ENCODE data around the gene ZNHIT2.
"Not testable (repeated sequence)": the region's sequence is repeated elsewhere in the genome, so short reads cannot be mapped to it uniquely, and the experiment has no call there.

The ZNHIT2 gene

GRCh38 chr11:65117206-65118096 is at the start of gene ZNHIT2:
ZNHIT2 (minus strand) TSS chr11:65117701; CDS start chr11:65117653, 48 bp downstream.
- peak; percentile 61 to 62 for ATAC-seq

DNA sequence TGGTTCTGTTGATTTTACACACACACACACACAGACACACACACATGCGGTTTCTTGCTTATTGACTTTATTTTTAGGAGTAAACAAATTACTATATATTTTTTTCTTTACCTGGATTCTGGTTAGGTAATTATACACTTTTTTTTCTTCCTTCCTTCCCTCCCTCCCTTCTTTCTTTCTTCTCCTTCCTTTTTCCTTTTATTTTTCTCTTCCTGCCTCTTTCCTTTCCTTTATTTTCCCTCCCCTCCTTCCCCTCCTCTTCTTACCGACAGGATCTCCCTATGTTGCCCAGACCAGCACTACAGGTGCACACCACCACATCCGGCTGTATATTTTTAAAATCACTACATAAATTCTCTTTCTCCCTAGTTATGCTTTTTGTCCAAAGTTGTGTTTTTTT is 49.4 kb upstream of the ZNHIT2 start:
- no peak for ATAC-seq

- ATAC-seq, result no peak
These were observed 48.2 kb upstream of the ZNHIT2 start for GRCh38 chr11:65165410-65166317.

DNA sequence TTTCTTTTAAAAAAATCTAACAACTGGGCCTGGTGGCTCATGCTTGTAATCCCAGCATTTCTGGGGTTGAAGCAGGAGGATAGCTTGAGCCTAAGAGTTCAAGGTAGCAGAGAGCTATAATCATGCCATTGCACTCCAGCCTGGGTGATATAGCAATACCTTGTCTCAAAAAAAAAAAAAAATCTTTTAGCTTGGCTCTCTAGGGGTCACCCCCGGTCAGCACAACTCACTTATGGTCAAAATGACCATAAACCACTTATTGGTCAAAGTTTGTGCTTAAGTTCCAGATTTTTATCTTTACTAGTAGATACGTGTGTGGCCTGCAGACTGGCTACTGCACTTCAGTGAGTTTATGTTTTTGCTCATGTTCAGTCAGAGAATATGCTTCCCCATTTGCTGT is 46.2 kb upstream of the ZNHIT2 start:
- ATAC-seq, result no peak

DNA sequence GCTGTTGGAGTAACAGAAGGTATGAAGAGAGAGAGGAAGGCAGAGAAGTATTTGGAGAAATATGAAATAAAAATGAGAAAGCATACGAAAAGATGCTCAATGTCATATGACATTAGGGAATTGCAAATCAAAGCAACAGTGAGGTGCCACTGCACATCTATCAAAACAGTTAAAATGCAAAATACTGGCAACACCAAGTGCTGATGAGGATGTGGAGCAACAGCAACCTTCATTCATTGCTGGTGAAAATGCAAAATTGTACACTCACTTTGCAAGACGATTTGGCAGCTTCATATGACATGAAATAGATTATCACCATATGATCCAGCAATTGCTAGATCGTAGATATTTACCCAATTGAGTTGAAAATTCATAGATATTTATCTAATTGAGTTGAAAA is 43.1 kb upstream of the ZNHIT2 start:
- ATAC-seq, result no peak

- ATAC-seq, result peak in 1 of 2 donors; percentile 55
These were observed 41.5 kb upstream of the ZNHIT2 start for GRCh38 chr11:65159012-65159411.

DNA sequence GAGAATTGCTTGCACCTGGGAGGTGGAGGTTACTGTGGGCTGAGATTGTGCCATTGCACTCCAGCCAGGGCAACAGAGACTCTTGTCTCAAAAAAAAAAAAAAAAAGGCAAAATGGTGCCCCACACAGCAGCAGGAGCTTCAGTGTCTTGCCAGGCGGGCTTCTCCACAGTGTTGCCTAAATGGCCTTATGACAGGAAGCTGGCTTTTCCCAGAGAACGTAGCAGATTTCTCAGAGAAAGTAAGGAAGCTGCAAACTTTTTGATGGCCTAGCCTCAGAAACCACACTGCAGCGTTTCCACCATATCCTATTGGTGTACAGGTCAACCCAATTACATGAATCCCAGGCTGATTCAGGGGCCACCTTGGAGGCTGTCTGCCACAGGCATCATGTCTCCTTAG is 39.8 kb upstream of the ZNHIT2 start:
- no peak for ATAC-seq

DNA sequence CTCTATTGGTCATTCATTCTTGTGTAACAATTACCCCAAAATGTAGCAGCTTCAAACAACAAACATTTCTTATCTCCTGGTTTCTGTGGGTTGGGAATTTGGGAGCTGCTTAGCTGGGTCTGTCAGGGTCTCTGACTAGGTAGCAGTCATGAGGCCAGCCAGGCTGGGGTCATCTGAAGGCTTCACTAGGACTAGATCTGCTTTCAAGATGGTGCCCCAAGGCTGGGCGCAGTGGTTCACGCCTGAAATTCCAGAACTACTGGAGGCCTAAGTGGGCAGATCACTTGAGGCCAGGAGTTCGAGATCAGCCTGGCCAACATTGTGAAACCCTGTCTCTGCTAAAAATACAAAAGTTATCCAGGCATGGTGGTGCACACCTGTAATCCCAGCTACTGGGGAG is 39.4 kb upstream of the ZNHIT2 start:
- no peak for ATAC-seq

DNA sequence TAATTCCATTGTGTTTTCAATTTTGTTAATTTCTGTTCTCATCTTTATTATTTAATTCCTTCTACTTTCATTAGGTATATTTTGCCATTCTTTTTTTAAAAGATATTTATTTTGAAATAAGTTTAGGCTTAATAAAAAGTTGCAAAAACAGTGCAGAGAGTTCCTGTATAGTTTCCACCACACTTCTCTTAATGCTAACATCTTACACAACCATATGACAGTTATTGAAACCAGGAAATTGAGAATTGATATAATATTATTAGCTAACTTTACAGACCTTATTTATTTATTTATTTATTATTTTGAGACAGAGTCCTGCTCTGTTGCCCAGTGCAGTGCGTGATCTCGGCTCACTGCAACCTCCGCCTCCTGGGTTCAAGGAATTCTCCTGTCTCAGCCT is 38.8 kb upstream of the ZNHIT2 start:
- ATAC-seq, result no peak

DNA sequence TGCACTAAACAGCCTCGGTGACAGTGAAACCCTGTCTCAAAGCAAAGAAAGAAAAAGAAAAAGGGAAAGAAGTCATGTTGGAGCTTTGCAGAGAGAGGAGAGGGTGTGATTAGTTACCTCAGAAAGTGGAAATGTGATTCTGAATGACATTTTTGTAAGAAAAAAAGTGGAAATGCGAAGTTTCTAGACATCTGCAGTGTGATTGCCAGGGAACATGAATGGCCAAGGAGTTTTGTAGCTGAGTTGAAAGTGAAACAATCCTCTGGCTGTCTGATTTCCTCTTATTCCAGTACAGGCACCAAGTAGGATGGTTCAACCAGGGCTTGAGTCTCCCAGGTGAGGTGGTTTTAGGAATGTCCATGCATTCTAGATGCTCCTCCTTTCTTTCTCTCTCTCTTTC is 34.6 kb upstream of the ZNHIT2 start:
- no peak for ATAC-seq

DNA sequence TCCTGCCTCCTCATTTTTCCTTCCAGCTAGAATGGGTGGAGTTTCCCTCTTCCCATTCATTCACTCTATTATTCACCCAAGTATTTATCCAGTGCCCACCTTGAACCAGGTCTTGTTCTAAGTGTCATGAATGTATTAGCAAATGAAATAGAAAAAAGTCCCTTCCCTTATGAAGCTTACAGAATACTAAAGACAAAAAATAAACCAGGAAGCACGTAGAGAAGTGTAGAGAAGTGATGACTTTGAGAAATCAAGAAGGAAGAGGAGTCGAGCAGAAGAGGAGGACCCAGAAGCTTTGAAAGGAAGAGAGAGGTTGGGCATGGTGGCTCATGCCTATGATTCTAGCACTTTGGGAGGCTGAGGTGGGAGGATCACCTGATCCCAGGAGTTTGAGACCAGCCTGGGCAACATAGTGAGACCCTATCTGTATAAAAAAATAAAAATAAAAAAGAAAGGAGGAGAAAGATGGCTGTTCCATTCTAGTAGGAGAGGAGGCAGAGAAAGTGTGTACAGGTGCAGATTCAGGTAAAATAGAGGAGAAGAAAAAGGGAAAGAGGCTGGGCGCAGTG is 33.9 kb upstream of the ZNHIT2 start:
- no peak for ATAC-seq

GRCh38 chr11:65150509-65151299 is 33.2 kb upstream of the ZNHIT2 start:
- peak; percentile 56 to 76 for ATAC-seq

- not testable (repeated sequence) for ATAC-seq
These were observed 32.6 kb upstream of the ZNHIT2 start for GRCh38 chr11:65150131-65150508.

GRCh38 chr11:65148657-65149056 is 31.2 kb upstream of the ZNHIT2 start:
- ATAC-seq, result no peak

GRCh38 chr11:65147352-65148075 is 30.0 kb upstream of the ZNHIT2 start:
- ATAC-seq, result no peak

GRCh38 chr11:65141896-65142494 is 24.5 kb upstream of the ZNHIT2 start:
- no peak for ATAC-seq

- no peak for ATAC-seq
These were observed 19.1 kb upstream of the ZNHIT2 start for GRCh38 chr11:65136515-65137096.

- ATAC-seq, result no peak
These were observed 18.2 kb upstream of the ZNHIT2 start for GRCh38 chr11:65135633-65136145.

- peak; percentile 87 to 90 for ATAC-seq
These were observed 17.6 kb upstream of the ZNHIT2 start for GRCh38 chr11:65134952-65135632.
